ENCODE measurements around the gene TNXB.

The TNXB gene

GRCh38 chr6:32120573-32121059, 11.5 kb upstream of the TNXB start:
- H3K27me3 ChIP-seq (ENCODE audit: insufficient read depth, low read length) = no peaks in the 10 kb centered on the region
- H3K9me2 ChIP-seq (ENCODE audit: low read depth, low read length) = no peaks in the 10 kb centered on the region
- no peaks in the 10 kb centered on the region for H3K9me3 ChIP-seq (ENCODE audit: low read length)
- H3K4me2 ChIP-seq (ENCODE audit: low read length) = no peak overlapping the region
- H3K36me3 ChIP-seq (ENCODE audit: insufficient read depth, low read length) = peaks cover 84% of the 10 kb centered on the region
- no peak overlapping the region for H2AFZ ChIP-seq (ENCODE audit: low read length)
- TF ChIP-seq CTCF (IDR thresholded peaks at IDR 0.05; ENCODE audit: low read length) (no peak), EZH2 (IDR thresholded peaks at IDR 0.05; ENCODE audit: borderline replicate concordance, low read length) (no peak)
- no peaks in the 10 kb centered on the region for H3K79me2 ChIP-seq (ENCODE audit: insufficient read depth, low read length)
- H3K9ac ChIP-seq (ENCODE audit: low read length) = no peak overlapping the region
- H3F3A ChIP-seq (ENCODE audit: insufficient read depth, low read length) = no peaks in the 10 kb centered on the region
- H3K4me3 ChIP-seq (ENCODE audit: low read depth, low read length, poor library complexity, severe bottlenecking) = no peak overlapping the region
- no peaks in the 10 kb centered on the region for H3K4me1 ChIP-seq (ENCODE audit: insufficient read depth, low read length, severe bottlenecking)
- no peak overlapping the region for H3K27ac ChIP-seq (ENCODE audit: low read depth, low read length, poor library complexity, severe bottlenecking)
- no peaks in the 10 kb centered on the region for H4K20me1 ChIP-seq (ENCODE audit: insufficient read depth, low read length)

- H3K4me1 ChIP-seq (ENCODE audit: insufficient read depth, low read length, severe bottlenecking) = no peaks in the 10 kb centered on the region
- H2AFZ ChIP-seq (ENCODE audit: low read length) = no peak overlapping the region
- TF ChIP-seq EZH2 (IDR thresholded peaks at IDR 0.05; ENCODE audit: borderline replicate concordance, low read length) (no peak), CTCF (IDR thresholded peaks at IDR 0.05; ENCODE audit: low read length) (peak; percentile 86)
- H3K4me3 ChIP-seq (ENCODE audit: low read depth, low read length, poor library complexity, severe bottlenecking) = no peak overlapping the region
- no peaks in the 10 kb centered on the region for H3K9me2 ChIP-seq (ENCODE audit: low read depth, low read length)
- no peaks in the 10 kb centered on the region for H3K27me3 ChIP-seq (ENCODE audit: insufficient read depth, low read length)
- H3K36me3 ChIP-seq (ENCODE audit: insufficient read depth, low read length) = peaks cover 78% of the 10 kb centered on the region
- H4K20me1 ChIP-seq (ENCODE audit: insufficient read depth, low read length) = no peaks in the 10 kb centered on the region
- no peaks in the 10 kb centered on the region for H3K9me3 ChIP-seq (ENCODE audit: low read length)
- H3F3A ChIP-seq (ENCODE audit: insufficient read depth, low read length) = no peaks in the 10 kb centered on the region
- H3K4me2 ChIP-seq (ENCODE audit: low read length) = no peak overlapping the region
- H3K79me2 ChIP-seq (ENCODE audit: insufficient read depth, low read length) = no peaks in the 10 kb centered on the region
- peak overlapping the region; percentile 31 for H3K27ac ChIP-seq (ENCODE audit: low read depth, low read length, poor library complexity, severe bottlenecking)
- H3K9ac ChIP-seq (ENCODE audit: low read length) = no peak overlapping the region
Observed at GRCh38 chr6:32118782-32119628, 9.9 kb upstream of the TNXB start.

GRCh38 chr6:32117461-32117860, 8.3 kb upstream of the TNXB start:
- Histone ChIP-seq H3K36me3 (ENCODE audit: insufficient read depth, low read length) (peaks cover 70% of the 10 kb centered on the region), H3K4me2 (ENCODE audit: low read length) (no peak overlapping the region), H4K20me1 (ENCODE audit: insufficient read depth, low read length) (no peaks in the 10 kb centered on the region), H2AFZ (ENCODE audit: low read length) (no peak overlapping the region), H3K9me2 (ENCODE audit: low read depth, low read length) (no peaks in the 10 kb centered on the region), H3K27ac (ENCODE audit: low read depth, low read length, poor library complexity, severe bottlenecking) (no peak overlapping the region), H3K4me1 (ENCODE audit: insufficient read depth, low read length, severe bottlenecking) (no peaks in the 10 kb centered on the region), H3K79me2 (ENCODE audit: insufficient read depth, low read length) (no peaks in the 10 kb centered on the region), H3K9ac (ENCODE audit: low read length) (no peak overlapping the region), H3K9me3 (ENCODE audit: low read length) (no peaks in the 10 kb centered on the region), H3F3A (ENCODE audit: insufficient read depth, low read length) (no peaks in the 10 kb centered on the region), H3K4me3 (ENCODE audit: low read depth, low read length, poor library complexity, severe bottlenecking) (no peak overlapping the region), H3K27me3 (ENCODE audit: insufficient read depth, low read length) (no peaks in the 10 kb centered on the region)
- no peak for TF ChIP-seq CTCF (IDR thresholded peaks at IDR 0.05; ENCODE audit: low read length)
